WI38 (cell line): ENCODE results near the gene HIPK2.

Experiments used
- H3K4me3 ChIP-seq: 2 replicates; pipeline ENCODE4 v1.5.1; 2011; ENCODE audit warnings: low read depth, mild to moderate bottlenecking, control low read depth, low read length
- CTCF ChIP-seq: IDR thresholded peaks from 2 replicates; pipeline ENCODE4 v1.5.1; 2012; ENCODE audit warnings: low read depth, mild to moderate bottlenecking, control low read depth, low read length

Gene HIPK2

GRCh38 chr7:139730746-139731612 lies 46.8 kb downstream of the HIPK2 start:
- no peak overlapping the region for H3K4me3 ChIP-seq
- TF ChIP-seq CTCF: no peak

- H3K4me3 ChIP-seq: no peak overlapping the region
- TF ChIP-seq CTCF: no peak
Observed at GRCh38 chr7:139728203-139728602, 49.6 kb downstream of the HIPK2 start.

- no peak overlapping the region for H3K4me3 ChIP-seq
- no peak for TF ChIP-seq CTCF
Observed at GRCh38 chr7:139727151-139727705, 50.6 kb downstream of the HIPK2 start.

- H3K4me3 ChIP-seq: no peak overlapping the region
Observed at GRCh38 chr7:139726485-139726869, 51.3 kb downstream of the HIPK2 start.

GRCh38 chr7:139725858-139726484 lies 51.8 kb downstream of the HIPK2 start:
- TF ChIP-seq CTCF: no peak
- no peak overlapping the region for H3K4me3 ChIP-seq

More at GRCh38 chr7:139726485-139726869, 51.3 kb downstream of the HIPK2 start:
- no peak for TF ChIP-seq CTCF

- H3K4me3 ChIP-seq: no peak overlapping the region
- TF ChIP-seq CTCF: no peak
Observed at GRCh38 chr7:139725077-139725476, 52.7 kb downstream of the HIPK2 start.

GRCh38 chr7:139722604-139723003 lies 55.2 kb downstream of the HIPK2 start:
- TF ChIP-seq CTCF: no peak
- H3K4me3 ChIP-seq: no peak overlapping the region
